Spleen (tissue), 7 donors: ENCODE results near the gene PDE8B.

Experiments
- POLR2A ChIP-seq, 3 donors: fragments of 450-650 bp; IDR thresholded peaks; one replicate each; pipeline ENCODE4 v1.5.1; 2017; ENCODE audit warnings: antibody characterized with exemption in 3 of 3, mild to moderate bottlenecking in 1 of 3
- POLR2AphosphoS5 ChIP-seq, 3 donors: sonication (generic); formaldehyde crosslinking; IDR thresholded peaks; one replicate each; pipeline ENCODE4 v1.5.1; 2017; ENCODE audit warnings: antibody characterized with exemption in 3 of 3
- TF ChIP-seq, protein P1 (sequence below), 11 experiments: fragments of 200-600 bp in 7 of 11; fragments of 450-650 bp in 4 of 11; sonication (generic) in 4 of 11; IDR thresholded peaks in 8 of 11; conservative IDR thresholded peaks in 3 of 11; 1 replicate in 7 of 11; 2 replicates in 4 of 11; pipeline versions ENCODE4 v1.4.0 to v1.8.0; 2016 to 2021; ENCODE audit warnings: antibody characterized with exemption in 11 of 11, inconsistent platforms in 4 of 11, mild to moderate bottlenecking in 1 of 11
- donor health status: DM: no; HTN: no; CAD: no; lungs with moderate emphysema.
- donor health status: DM: no; HTN: no; CAD: no.
- donor health status: DM: no; HTN: no; CAD: no.

GRCh38 chr5:77186652-77187370 is 23.7 kb upstream of the PDE8B start:
- TF ChIP-seq, protein P1, sequence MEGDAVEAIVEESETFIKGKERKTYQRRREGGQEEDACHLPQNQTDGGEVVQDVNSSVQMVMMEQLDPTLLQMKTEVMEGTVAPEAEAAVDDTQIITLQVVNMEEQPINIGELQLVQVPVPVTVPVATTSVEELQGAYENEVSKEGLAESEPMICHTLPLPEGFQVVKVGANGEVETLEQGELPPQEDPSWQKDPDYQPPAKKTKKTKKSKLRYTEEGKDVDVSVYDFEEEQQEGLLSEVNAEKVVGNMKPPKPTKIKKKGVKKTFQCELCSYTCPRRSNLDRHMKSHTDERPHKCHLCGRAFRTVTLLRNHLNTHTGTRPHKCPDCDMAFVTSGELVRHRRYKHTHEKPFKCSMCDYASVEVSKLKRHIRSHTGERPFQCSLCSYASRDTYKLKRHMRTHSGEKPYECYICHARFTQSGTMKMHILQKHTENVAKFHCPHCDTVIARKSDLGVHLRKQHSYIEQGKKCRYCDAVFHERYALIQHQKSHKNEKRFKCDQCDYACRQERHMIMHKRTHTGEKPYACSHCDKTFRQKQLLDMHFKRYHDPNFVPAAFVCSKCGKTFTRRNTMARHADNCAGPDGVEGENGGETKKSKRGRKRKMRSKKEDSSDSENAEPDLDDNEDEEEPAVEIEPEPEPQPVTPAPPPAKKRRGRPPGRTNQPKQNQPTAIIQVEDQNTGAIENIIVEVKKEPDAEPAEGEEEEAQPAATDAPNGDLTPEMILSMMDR (IDR thresholded peaks at IDR 0.05 in 8 of 11, conservative IDR thresholded peaks at IDR 0.05 in 3 of 11): no peak
- TF ChIP-seq POLR2A (IDR thresholded peaks at IDR 0.05) (no peak), POLR2AphosphoS5 (IDR thresholded peaks at IDR 0.05) (no peak)
